ENCODE results near the gene MAP3K15. TPM values are rescaled to one million over a fixed set of nuclear protein-coding genes. Genes with fewer than 3 reads are reported as not detected.

Gene MAP3K15
- under 0.01 TPM in 1 of 2 replicates, not detected in the other for total RNA-seq

- DNase-seq (ENCODE audit: low read depth) = peak; percentile 2
- peak within 1 kb of the TSS; percentile 25 for H3K4me3 ChIP-seq (ENCODE audit: low read depth, low read length)
- TF ChIP-seq CTCF (IDR thresholded peaks at IDR 0.05; ENCODE audit: insufficient read depth, low read depth, low read length) = no peak
Measured at GRCh38 chrX:19514791-19515614, at the start of gene MAP3K15. TSS of gene MAP3K15 (minus strand) at chrX:19515508. CDS start at chrX:19515261, 247 bp downstream.

GRCh38 chrX:19564606-19565005, 49.3 kb upstream of the MAP3K15 start:
- no peak for TF ChIP-seq CTCF (IDR thresholded peaks at IDR 0.05; ENCODE audit: insufficient read depth, low read depth, low read length)
- H3K4me3 ChIP-seq (ENCODE audit: low read depth, low read length) = no peak overlapping the region
- DNase-seq (ENCODE audit: low read depth) = no peak

GRCh38 chrX:19563746-19564145, 48.4 kb upstream of the MAP3K15 start:
- no peak for TF ChIP-seq CTCF (IDR thresholded peaks at IDR 0.05; ENCODE audit: insufficient read depth, low read depth, low read length)
- no peak for DNase-seq (ENCODE audit: low read depth)
- no peak overlapping the region for H3K4me3 ChIP-seq (ENCODE audit: low read depth, low read length)

GRCh38 chrX:19563327-19563726, 48.0 kb upstream of the MAP3K15 start:
- DNase-seq (ENCODE audit: low read depth) = no peak
- H3K4me3 ChIP-seq (ENCODE audit: low read depth, low read length) = no peak overlapping the region
- TF ChIP-seq CTCF (IDR thresholded peaks at IDR 0.05; ENCODE audit: insufficient read depth, low read depth, low read length) = no peak

GRCh38 chrX:19560611-19561010, 45.3 kb upstream of the MAP3K15 start:
- TF ChIP-seq CTCF (IDR thresholded peaks at IDR 0.05; ENCODE audit: insufficient read depth, low read depth, low read length) = no peak
- no peak overlapping the region for H3K4me3 ChIP-seq (ENCODE audit: low read depth, low read length)
- DNase-seq (ENCODE audit: low read depth) = no peak

- no peak overlapping the region for H3K4me3 ChIP-seq (ENCODE audit: low read depth, low read length)
- DNase-seq (ENCODE audit: low read depth) = no peak
- no peak for TF ChIP-seq CTCF (IDR thresholded peaks at IDR 0.05; ENCODE audit: insufficient read depth, low read depth, low read length)
Measured at GRCh38 chrX:19557822-19558221, 42.5 kb upstream of the MAP3K15 start.

Data from fibroblast of villous mesenchyme (primary cell).